ENCODE results near the gene PLEKHG1. TPM values are rescaled to one million over a fixed set of nuclear protein-coding genes. Genes with fewer than 3 reads are reported as not detected.

Gene PLEKHG1
- total and polyA plus RNA-seq, 4 experiments from 2014 or later = 1.2 to 3.9 (median 2.5) TPM

- H3K27ac ChIP-seq (ENCODE audit: low read depth, low read length) = peak overlapping the region; percentile 40
- intact Hi-C loops (cut with micrococcal nuclease) = loop anchor here (1.0 kb wide), 1 partner anchor 182 kb away; no protein-coding TSS in a partner anchor
- H3K4me1 ChIP-seq (ENCODE audit: insufficient read depth, low read length) = peaks cover 14% of the 10 kb centered on the region
- no peaks in the 10 kb centered on the region for H3K27me3 ChIP-seq (ENCODE audit: insufficient read depth, low read length)
- peaks cover 13 to 20% (median 15%) of the 10 kb centered on the region in 4 donors for H3K4me1 Mint-ChIP-seq
- H3K27me3 Mint-ChIP-seq = peaks cover 20 to 23% of the 10 kb centered on the region in 2 donors
- ChIA-PET CTCF (ENCODE audit: partially characterized antibody) (interaction anchor here (0.7 to 2.5 kb wide), 8 partner anchors 10 to 183 kb away, joined by 3 to 10 read pairs (median 4); no protein-coding TSS in a partner anchor), POLR2A (ENCODE audit: partially characterized antibody) (interaction anchor here (1.5 to 2.6 kb wide), 3 partner anchors 10 to 109 kb away, joined by 4 to 9 read pairs (median 4); no protein-coding TSS in a partner anchor)
- H3K27ac Mint-ChIP-seq = peak overlapping the region; percentile 75 to 94 (median 92)
- H3K36me3 Mint-ChIP-seq = peaks cover 0 to 9% of the 10 kb centered on the region in 2 donors
- H3K9me3 ChIP-seq (ENCODE audit: control insufficient read depth in 1 of 2, low read length in 2 of 2) = no peaks in the 10 kb centered on the region
- H3K4me3 ChIP-seq (ENCODE audit: low read length in 2 of 2) = peak overlapping the region in 1 of 2 donors; percentile 50
- no peaks in the 10 kb centered on the region for H3K36me3 ChIP-seq (ENCODE audit: insufficient read depth, low read length)
- H3K4me3 Mint-ChIP-seq = peak overlapping the region; percentile 89 to 98 (median 94)
- DNase-seq = peak; percentile 54 to 73 (median 68)
- peaks cover 0 to 2% (median 0%) of the 10 kb centered on the region in 8 donors for H3K9me3 Mint-ChIP-seq
Observed at GRCh38 chr6:150600301-150601017, 774 bp downstream of the PLEKHG1 start.

DNA sequence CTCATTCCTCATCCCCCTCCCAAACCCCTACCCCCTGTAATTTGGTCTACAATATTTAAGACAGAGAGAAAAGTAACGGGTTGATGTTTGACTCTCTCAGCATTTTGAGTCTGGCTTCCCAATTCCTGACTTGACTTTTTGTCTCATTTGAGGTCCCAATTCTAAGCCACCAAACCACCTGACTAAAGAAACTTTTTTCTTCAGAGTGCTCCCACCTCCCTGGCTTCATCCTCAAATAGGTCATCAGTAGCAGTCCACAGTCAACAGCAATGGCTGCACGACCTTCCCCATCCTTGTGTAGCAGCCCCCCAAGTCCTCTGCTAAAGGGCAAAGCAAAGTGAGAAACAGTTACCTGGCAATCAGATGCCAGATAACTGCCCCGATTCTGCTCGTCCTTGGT, 1.8 kb downstream of the PLEKHG1 start:
- peaks cover 13 to 20% (median 15%) of the 10 kb centered on the region in 4 donors for H3K4me1 Mint-ChIP-seq
- H3K4me3 ChIP-seq (ENCODE audit: low read length in 2 of 2) = no peak overlapping the region
- H3K4me1 ChIP-seq (ENCODE audit: insufficient read depth, low read length) = peaks cover 14% of the 10 kb centered on the region
- peaks cover 0 to 2% (median 0%) of the 10 kb centered on the region in 8 donors for H3K9me3 Mint-ChIP-seq
- H3K27me3 Mint-ChIP-seq = peaks cover 16 to 23% of the 10 kb centered on the region in 2 donors
- H3K36me3 Mint-ChIP-seq = peaks cover 0 to 9% of the 10 kb centered on the region in 2 donors
- H3K9me3 ChIP-seq (ENCODE audit: control insufficient read depth in 1 of 2, low read length in 2 of 2) = no peaks in the 10 kb centered on the region
- H3K36me3 ChIP-seq (ENCODE audit: insufficient read depth, low read length) = no peaks in the 10 kb centered on the region
- intact Hi-C loops (cut with micrococcal nuclease) = no loop called here
- DNase-seq = no peak
- peak overlapping the region in 4 of 7 donors; percentile 5 to 91 (median 64) for H3K27ac Mint-ChIP-seq
- CTCF ChIA-PET (ENCODE audit: partially characterized antibody) = interaction anchor here (1.6 to 2.5 kb wide), 2 partner anchors 13 to 181 kb away, joined by 5 to 6 read pairs; no protein-coding TSS in a partner anchor
- H3K27me3 ChIP-seq (ENCODE audit: insufficient read depth, low read length) = no peaks in the 10 kb centered on the region
- H3K4me3 Mint-ChIP-seq = peak overlapping the region; percentile 29 to 94 (median 75)
- POLR2A ChIA-PET (ENCODE audit: partially characterized antibody) = interaction anchor here (2.6 kb wide), 1 partner anchor 110 kb away, joined by 9 read pairs; no protein-coding TSS in a partner anchor
- no peak overlapping the region for H3K27ac ChIP-seq (ENCODE audit: low read depth, low read length)

GRCh38 chr6:150603176-150603575, 3.5 kb downstream of the PLEKHG1 start:
- peak overlapping the region in 1 of 8 donors; percentile 29 for H3K4me3 Mint-ChIP-seq
- no peak overlapping the region for H3K27ac Mint-ChIP-seq
- peaks cover 16 to 26% of the 10 kb centered on the region in 2 donors for H3K27me3 Mint-ChIP-seq
- no peaks in the 10 kb centered on the region for H3K27me3 ChIP-seq (ENCODE audit: insufficient read depth, low read length)
- H3K36me3 ChIP-seq (ENCODE audit: insufficient read depth, low read length) = no peaks in the 10 kb centered on the region
- ChIA-PET POLR2A (ENCODE audit: partially characterized antibody) (no interaction called here), CTCF (ENCODE audit: partially characterized antibody) (interaction anchor here (1.4 kb wide), 1 partner anchor 83 kb away, joined by 3 read pairs; no protein-coding TSS in a partner anchor)
- H3K9me3 ChIP-seq (ENCODE audit: control insufficient read depth in 1 of 2, low read length in 2 of 2) = no peaks in the 10 kb centered on the region
- peaks cover 0 to 2% (median 0%) of the 10 kb centered on the region in 8 donors for H3K9me3 Mint-ChIP-seq
- H3K4me3 ChIP-seq (ENCODE audit: low read length in 2 of 2) = no peak overlapping the region
- peaks cover 14% of the 10 kb centered on the region for H3K4me1 ChIP-seq (ENCODE audit: insufficient read depth, low read length)
- DNase-seq = no peak
- intact Hi-C loops (cut with micrococcal nuclease) = no loop called here
- H3K27ac ChIP-seq (ENCODE audit: low read depth, low read length) = no peak overlapping the region
- peaks cover 0 to 9% of the 10 kb centered on the region in 2 donors for H3K36me3 Mint-ChIP-seq
- H3K4me1 Mint-ChIP-seq = peaks cover 13 to 20% (median 15%) of the 10 kb centered on the region in 4 donors

- H3K36me3 ChIP-seq (ENCODE audit: insufficient read depth, low read length) = no peaks in the 10 kb centered on the region
- intact Hi-C loops (cut with micrococcal nuclease) = no loop called here
- Mint-ChIP-seq H3K36me3 (peaks cover 0 to 5% of the 10 kb centered on the region in 2 donors), H3K9me3 (peaks cover 0 to 2% (median 0%) of the 10 kb centered on the region in 8 donors), H3K4me1 (peaks cover 5 to 12% (median 8%) of the 10 kb centered on the region in 4 donors), H3K27me3 (peaks cover 14 to 27% of the 10 kb centered on the region in 2 donors), H3K4me3 (no peak overlapping the region), H3K27ac (no peak overlapping the region)
- H3K9me3 ChIP-seq (ENCODE audit: control insufficient read depth in 1 of 2, low read length in 2 of 2) = no peaks in the 10 kb centered on the region
- no peak overlapping the region for H3K4me3 ChIP-seq (ENCODE audit: low read length in 2 of 2)
- ChIA-PET CTCF (ENCODE audit: partially characterized antibody) (interaction anchor here (0.7 to 1.0 kb wide), 2 partner anchors 29 to 186 kb away, joined by 3 read pairs; no protein-coding TSS in a partner anchor), POLR2A (ENCODE audit: partially characterized antibody) (interaction anchor here (0.6 kb wide), 1 partner anchor 35 kb away, joined by 3 read pairs; no protein-coding TSS in a partner anchor)
- no peak overlapping the region for H3K27ac ChIP-seq (ENCODE audit: low read depth, low read length)
- no peaks in the 10 kb centered on the region for H3K27me3 ChIP-seq (ENCODE audit: insufficient read depth, low read length)
- H3K4me1 ChIP-seq (ENCODE audit: insufficient read depth, low read length) = peaks cover 6% of the 10 kb centered on the region
- no peak for DNase-seq
Observed at GRCh38 chr6:150604467-150604866, 4.8 kb downstream of the PLEKHG1 start.

DNA sequence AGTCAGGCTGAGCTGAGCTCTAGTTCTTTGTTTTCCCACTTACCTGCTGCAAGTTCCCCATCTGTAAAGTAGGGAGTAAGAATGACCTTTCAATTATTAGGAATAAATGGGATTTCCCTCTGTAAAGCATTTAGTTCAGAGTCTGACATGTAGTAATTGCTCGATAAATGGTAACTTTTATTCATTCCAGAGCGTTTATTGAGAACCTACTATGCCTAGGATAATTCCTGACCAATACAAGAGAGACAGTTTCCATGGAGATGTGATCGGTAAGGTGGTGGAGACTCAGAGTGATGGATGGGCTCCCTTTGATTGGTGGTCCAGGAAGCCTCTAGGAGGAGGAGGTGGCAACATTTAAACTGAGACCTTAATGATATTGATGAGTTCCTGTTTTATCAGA, 5.6 kb downstream of the PLEKHG1 start:
- Histone ChIP-seq H3K36me3 (ENCODE audit: insufficient read depth, low read length) (no peaks in the 10 kb centered on the region), H3K9me3 (ENCODE audit: control insufficient read depth in 1 of 2, low read length in 2 of 2) (no peaks in the 10 kb centered on the region), H3K27me3 (ENCODE audit: insufficient read depth, low read length) (no peaks in the 10 kb centered on the region), H3K4me3 (ENCODE audit: low read length in 2 of 2) (no peak overlapping the region), H3K4me1 (ENCODE audit: insufficient read depth, low read length) (peaks cover 6% of the 10 kb centered on the region), H3K27ac (ENCODE audit: low read depth, low read length) (no peak overlapping the region)
- ChIA-PET POLR2A (ENCODE audit: partially characterized antibody) (no interaction called here), CTCF (ENCODE audit: partially characterized antibody) (no interaction called here)
- Mint-ChIP-seq H3K4me1 (peaks cover 4 to 12% (median 7%) of the 10 kb centered on the region in 4 donors), H3K36me3 (peaks cover 0 to 4% of the 10 kb centered on the region in 2 donors), H3K27me3 (peaks cover 14 to 27% of the 10 kb centered on the region in 2 donors), H3K27ac (no peak overlapping the region), H3K4me3 (no peak overlapping the region), H3K9me3 (peaks cover 0 to 2% (median 0%) of the 10 kb centered on the region in 8 donors)
- intact Hi-C loops (cut with micrococcal nuclease) = no loop called here
- DNase-seq = no peak

DNA sequence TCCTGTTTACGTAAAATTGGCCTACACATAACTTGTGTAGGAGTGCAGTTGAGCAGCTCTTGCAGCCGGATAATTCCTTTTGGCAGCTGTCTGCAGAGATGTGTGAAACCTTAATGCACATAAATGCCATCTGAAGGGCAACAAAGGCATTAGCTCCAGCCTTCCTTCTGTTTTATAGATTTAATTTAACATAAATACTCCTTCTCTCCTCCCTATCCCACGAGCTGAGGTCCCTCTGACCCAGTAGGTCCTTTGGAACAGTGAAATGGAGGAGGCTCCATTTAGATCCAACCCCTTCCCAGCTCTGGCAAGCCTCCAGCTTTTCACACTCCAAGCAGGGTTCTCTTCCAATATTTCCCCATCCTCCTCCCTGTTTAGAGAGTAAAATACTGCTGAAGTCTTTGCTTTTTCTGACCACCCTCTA, 6.5 kb downstream of the PLEKHG1 start:
- Mint-ChIP-seq H3K4me3 (no peak overlapping the region), H3K27me3 (peaks cover 9 to 22% of the 10 kb centered on the region in 2 donors), H3K4me1 (peaks cover 0 to 6% (median 1%) of the 10 kb centered on the region in 4 donors), H3K9me3 (peaks cover 0 to 2% (median 0%) of the 10 kb centered on the region in 8 donors), H3K27ac (no peak overlapping the region), H3K36me3 (no peaks in the 10 kb centered on the region)
- Histone ChIP-seq H3K27ac (ENCODE audit: low read depth, low read length) (no peak overlapping the region), H3K36me3 (ENCODE audit: insufficient read depth, low read length) (no peaks in the 10 kb centered on the region), H3K4me1 (ENCODE audit: insufficient read depth, low read length) (no peaks in the 10 kb centered on the region), H3K27me3 (ENCODE audit: insufficient read depth, low read length) (no peaks in the 10 kb centered on the region), H3K4me3 (ENCODE audit: low read length in 2 of 2) (no peak overlapping the region), H3K9me3 (ENCODE audit: control insufficient read depth in 1 of 2, low read length in 2 of 2) (no peaks in the 10 kb centered on the region)
- DNase-seq = no peak
- POLR2A ChIA-PET (ENCODE audit: partially characterized antibody) = no interaction called here
- intact Hi-C loops (cut with micrococcal nuclease) = no loop called here
- CTCF ChIA-PET (ENCODE audit: partially characterized antibody) = no interaction called here

DNA sequence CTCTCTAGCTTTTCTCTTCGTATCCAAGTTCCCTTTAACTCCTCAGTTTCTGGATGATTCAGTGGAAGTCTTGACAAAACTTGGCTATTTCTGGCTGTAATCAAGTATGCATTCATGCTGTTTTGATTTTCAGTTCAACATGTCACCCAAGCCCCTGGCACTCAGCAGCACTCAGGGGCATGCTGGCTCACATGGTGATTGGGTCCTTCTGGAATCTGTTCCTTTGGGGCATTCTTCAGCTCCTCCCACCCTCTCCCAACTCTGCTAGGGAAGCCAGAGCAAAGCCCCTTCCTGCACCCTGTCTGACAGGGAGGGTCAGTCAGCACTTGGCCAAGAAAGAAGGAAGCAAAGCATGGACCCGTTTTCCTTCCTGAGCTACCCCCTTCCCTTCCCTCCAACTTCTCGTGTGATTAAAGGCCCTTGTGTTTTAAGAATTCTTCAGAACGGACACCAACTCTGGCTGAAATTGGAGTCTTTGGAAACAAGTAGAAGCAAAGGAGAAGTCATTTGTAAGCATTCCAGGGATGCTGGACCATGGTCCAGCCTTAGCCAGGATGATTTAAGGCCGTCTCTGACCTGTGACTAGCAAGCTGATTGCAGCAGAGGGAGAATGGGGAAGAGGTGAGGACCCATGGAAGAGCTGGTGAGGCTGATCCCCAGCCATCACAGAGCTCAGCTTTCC, 7.1 kb downstream of the PLEKHG1 start:
- H3K27ac Mint-ChIP-seq = no peak overlapping the region
- no peaks in the 10 kb centered on the region for H3K9me3 Mint-ChIP-seq
- no peak overlapping the region for H3K4me3 ChIP-seq (ENCODE audit: low read length in 2 of 2)
- peaks cover 0 to under 1% (median 0%) of the 10 kb centered on the region in 4 donors for H3K4me1 Mint-ChIP-seq
- ChIA-PET POLR2A (ENCODE audit: partially characterized antibody) (no interaction called here), CTCF (ENCODE audit: partially characterized antibody) (no interaction called here)
- intact Hi-C loops (cut with micrococcal nuclease) = no loop called here
- no peaks in the 10 kb centered on the region for H3K4me1 ChIP-seq (ENCODE audit: insufficient read depth, low read length)
- H3K9me3 ChIP-seq (ENCODE audit: control insufficient read depth in 1 of 2, low read length in 2 of 2) = no peaks in the 10 kb centered on the region
- peaks cover 8 to 17% of the 10 kb centered on the region in 2 donors for H3K27me3 Mint-ChIP-seq
- no peak for DNase-seq
- no peak overlapping the region for H3K4me3 Mint-ChIP-seq
- no peak overlapping the region for H3K27ac ChIP-seq (ENCODE audit: low read depth, low read length)
- no peaks in the 10 kb centered on the region for H3K36me3 Mint-ChIP-seq
- no peaks in the 10 kb centered on the region for H3K27me3 ChIP-seq (ENCODE audit: insufficient read depth, low read length)
- H3K36me3 ChIP-seq (ENCODE audit: insufficient read depth, low read length) = no peaks in the 10 kb centered on the region
